HepG2 (cell line): ENCODE results near the gene SLC35F3. TPM values are rescaled to one million over a fixed set of nuclear protein-coding genes. Genes with fewer than 3 reads are reported as not detected.

Source experiments
- ATAC-seq: fragments of 200-7000 bp; cut with Tn5 transposase; 3 replicates; pipeline ENCODE4 v1.9.1; 2020; ENCODE audit warnings: mild to moderate bottlenecking, moderate library complexity
- BruUV-seq: library from RNA; stranded (reverse); fragments of 400-500 nt; replicated peaks from 2 replicates; lab custom pipeline; 2021; lab: Mats Ljungman, UMichigan
- CTCF ChIA-PET: fragments of 300-600 bp; formaldehyde crosslinking; extraction: SDS; loops from one replicate; lab custom pipeline; 2021; ENCODE audit warnings: low total read pairs, inconsistent platforms, low intra/inter-chr PET ratio; lab: Yijun Ruan, JAX
- POLR2A ChIA-PET: fragments of 350-600 bp; sonication (Branson Sonifier 250); formaldehyde crosslinking; loops from one replicate; lab custom pipeline; 2020; ENCODE audit warnings: antibody characterized with exemption, inconsistent platforms; lab: Yijun Ruan, JAX
- DNase-seq: peaks from one replicate; pipeline ENCODE4 v3.0.0-alpha.2; 2015; ENCODE audit warnings: low spot score
- FAIRE-seq: peaks from 3 replicates; lab custom pipeline; 2011; peaks lifted over from hg19 to GRCh38; lab: Jason Lieb, UNC
- H2AFZ ChIP-seq: one replicate; pipeline ENCODE4 v1.6.1; 2011; ENCODE audit warnings: low read length, inconsistent platforms
- H3K27ac ChIP-seq: fragments of 300-600 bp; 3 replicates; pipeline ENCODE4 v1.8.0; 2011; ENCODE audit warnings: mixed run types, mild to moderate bottlenecking, mixed read lengths, low read length, inconsistent platforms; ENCODE audit not compliant: insufficient read depth; ENCODE audit errors: extremely low read length
- H3K27me3 ChIP-seq, 2 experiments: fragments of 200-600 bp in 1 of 2; 2 replicates in 1 of 2; 3 replicates in 1 of 2; pipeline versions ENCODE4 v1.6.0 to v1.8.0; 2011; ENCODE audit warnings: low read length in 2 of 2, mild to moderate bottlenecking in 2 of 2, moderate library complexity in 2 of 2, inconsistent platforms in 1 of 2; ENCODE audit not compliant: insufficient read depth in 2 of 2, control insufficient read depth in 1 of 2
- H3K36me3 ChIP-seq, 2 experiments: fragments of 200-600 bp in 1 of 2; replicated peaks in 1 of 2; 2 replicates in 1 of 2; 3 replicates in 1 of 2; pipeline versions ENCODE4 v1.5.1 to v1.8.0; 2011; ENCODE audit warnings: low read length in 2 of 2, inconsistent platforms in 1 of 2; ENCODE audit not compliant: insufficient read depth in 2 of 2, control insufficient read depth in 1 of 2
- H3K4me1 ChIP-seq: 2 replicates; pipeline ENCODE4 v1.5.1; 2012; ENCODE audit warnings: low read length, inconsistent platforms; ENCODE audit not compliant: insufficient read depth
- H3K4me2 ChIP-seq: 2 replicates; pipeline ENCODE4 v1.6.0; 2011; ENCODE audit warnings: low read depth, low read length, inconsistent platforms
- H3K4me3 ChIP-seq, 3 experiments: fragments of 200-600 bp in 1 of 3; sonication (generic), shearing (Covaris generic) in 1 of 3; replicated peaks in 1 of 3; 2 replicates each; pipeline ENCODE4 v1.5.1; 2011 to 2016; ENCODE audit warnings: low read length in 3 of 3, inconsistent platforms in 2 of 3, low read depth in 2 of 3, mild to moderate bottlenecking in 2 of 3, control low read depth in 1 of 3, mixed read lengths in 1 of 3; ENCODE audit not compliant: insufficient read depth in 1 of 3
- H3K79me2 ChIP-seq: one replicate; pipeline ENCODE4 v1.6.1; 2011; ENCODE audit warnings: low read length, inconsistent platforms; ENCODE audit not compliant: insufficient read depth
- H3K9ac ChIP-seq: 2 replicates; pipeline ENCODE4 v1.6.0; 2011; ENCODE audit warnings: mild to moderate bottlenecking, low read depth, low read length, inconsistent platforms; ENCODE audit not compliant: insufficient read depth
- H3K9me3 ChIP-seq: 2 replicates; pipeline ENCODE4 v1.5.1; 2012; ENCODE audit warnings: mild to moderate bottlenecking, low read length
- H4K20me1 ChIP-seq: 2 replicates; pipeline ENCODE4 v1.6.0; 2011; ENCODE audit warnings: inconsistent platforms, mild to moderate bottlenecking, low read length, moderate library complexity; ENCODE audit not compliant: insufficient read depth
- JUN ChIP-seq: sonication (generic); formaldehyde crosslinking; IDR thresholded peaks from 2 replicates; pipeline ENCODE4 v1.4.0; 2020; ENCODE audit warnings: mild to moderate bottlenecking, missing genetic modification reagents
- NBN ChIP-seq: fragments of 450-650 bp; conservative IDR thresholded peaks from 2 replicates; pipeline ENCODE4 v1.6.1; 2017
- STAT5B ChIP-seq: sonication (generic); formaldehyde crosslinking; IDR thresholded peaks from 2 replicates; pipeline ENCODE4 v1.4.0; 2020; ENCODE audit warnings: missing genetic modification reagents
- WGBS: methylation state at CpG from one replicate; pipeline ENCODE4 v1.1.6; 2017; ENCODE audit warnings: low lambda C conversion rate; 5-methylcytosine and 5-hydroxymethylcytosine counted together
- in situ Hi-C: cut with HindIII; loops from 2 replicates; pipeline ENCODE4 v1.10.0; 2017; ENCODE audit warnings: low pct_unique_long_range_greater_than_20kb; ENCODE audit not compliant: extremely low pct_ligation_motif_present
- intact Hi-C: fragments of 100-400 bp; cut with micrococcal nuclease; formaldehyde crosslinking; loops from one replicate; pipeline ENCODE4 v1.10.0; 2022; ENCODE audit not compliant: unreplicated experiment
- polyA plus RNA-seq, 8 experiments: library from polyadenylated mRNA; depleted of rRNA in 3 of 8; stranded (reverse) in 7 of 8; unstranded in 1 of 8; fragments of >200 nt; fragmentation: Illumina TruSeq in 4 of 8; extraction: Trizol in 4 of 8; gene quantifications; 2 replicates each; pipeline versions ENCODE4 v1.2.1 to v1.2.3, GENCODE V29; 2011 to 2016; ENCODE audit warnings: low read depth in 4 of 8, missing spikeins in 1 of 8, mixed read lengths in 1 of 8; ENCODE audit not compliant: insufficient read depth in 1 of 8
- total RNA-seq, 5 experiments: library from RNA; depleted of rRNA; stranded (reverse); fragments of >200 nt; fragmentation: Illumina TruSeq; extraction: Trizol; gene quantifications; 2 replicates each; pipeline ENCODE4 v1.2.3, GENCODE V29; 2016; ENCODE audit warnings: low read depth in 1 of 5
- TF ChIP-seq, protein P1 (sequence below): sonication (generic); formaldehyde crosslinking; IDR thresholded peaks from one replicate; pipeline ENCODE4 v1.5.1; 2020; ENCODE audit warnings: mild to moderate bottlenecking, missing genetic modification reagents; ENCODE audit errors: not compliant biosample characterization
- TF ChIP-seq, protein P2 (sequence below): sonication (generic); formaldehyde crosslinking; IDR thresholded peaks from 2 replicates; pipeline ENCODE4 v1.4.0; 2020; ENCODE audit warnings: mild to moderate bottlenecking, missing genetic modification reagents, borderline replicate concordance
- TF ChIP-seq, protein P3 (sequence below): sonication (generic); formaldehyde crosslinking; IDR thresholded peaks from 2 replicates; pipeline ENCODE4 v1.5.0; 2020; ENCODE audit warnings: mild to moderate bottlenecking, missing genetic modification reagents, borderline replicate concordance
- TF ChIP-seq, protein P4 (sequence below): sonication (generic); formaldehyde crosslinking; IDR thresholded peaks from 2 replicates; pipeline ENCODE4 v1.5.0; 2020; ENCODE audit warnings: missing genetic modification reagents, mild to moderate bottlenecking, borderline replicate concordance

SLC35F3 gene
- total and polyA plus RNA-seq, 2 of the 13 experiments (the other 11 are each of a cell fraction or from before 2014, with no cell fraction given), result not detected

DNA sequence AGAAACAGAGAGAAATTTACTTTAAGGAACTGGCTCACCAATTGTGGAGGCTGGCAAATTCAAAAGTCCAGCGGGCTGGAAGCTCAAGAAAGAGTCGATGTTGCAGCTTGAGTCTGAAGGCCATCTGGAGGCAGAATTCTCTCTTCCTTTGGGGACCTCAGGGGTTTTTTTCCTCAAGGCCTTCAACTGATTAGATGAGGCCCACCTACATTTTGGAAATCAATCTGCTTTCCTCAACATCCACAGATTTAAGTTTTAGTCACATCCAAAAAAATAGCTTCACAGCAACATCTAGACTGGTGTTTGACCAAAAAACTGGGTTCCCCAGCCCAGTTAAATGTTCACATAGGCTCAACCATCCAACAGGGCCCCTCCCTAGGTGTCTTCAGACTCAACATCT, 114.9 kb downstream of the SLC35F3 start:
- no peak overlapping the region for H3K9ac ChIP-seq
- H4K20me1 ChIP-seq, result no peaks in the 10 kb centered on the region
- 0% methylated on average over 2 of the region's 2 CpGs for WGBS
- no peaks in the 10 kb centered on the region for H3K9me3 ChIP-seq
- intact Hi-C loops (no loop called here), in situ Hi-C loops (no loop called here)
- H3K36me3 ChIP-seq, result no peaks in the 10 kb centered on the region
- no peak for DNase-seq
- POLR2A ChIA-PET, result no interaction called here
- no peaks in the 10 kb centered on the region for H3K27me3 ChIP-seq
- no peak overlapping the region for H3K27ac ChIP-seq
- no peaks in the 10 kb centered on the region for H3K79me2 ChIP-seq
- no peaks in the 10 kb centered on the region for H3K4me1 ChIP-seq
- H3K4me2 ChIP-seq, result no peak overlapping the region
- BruUV-seq, result no TSS peak
- CTCF ChIA-PET, result no interaction called here
- TF ChIP-seq NBN (no peak), JUN (CRISPR knock-in tag) (no peak), STAT5B (CRISPR knock-in tag) (no peak)
- TF ChIP-seq, protein P1, sequence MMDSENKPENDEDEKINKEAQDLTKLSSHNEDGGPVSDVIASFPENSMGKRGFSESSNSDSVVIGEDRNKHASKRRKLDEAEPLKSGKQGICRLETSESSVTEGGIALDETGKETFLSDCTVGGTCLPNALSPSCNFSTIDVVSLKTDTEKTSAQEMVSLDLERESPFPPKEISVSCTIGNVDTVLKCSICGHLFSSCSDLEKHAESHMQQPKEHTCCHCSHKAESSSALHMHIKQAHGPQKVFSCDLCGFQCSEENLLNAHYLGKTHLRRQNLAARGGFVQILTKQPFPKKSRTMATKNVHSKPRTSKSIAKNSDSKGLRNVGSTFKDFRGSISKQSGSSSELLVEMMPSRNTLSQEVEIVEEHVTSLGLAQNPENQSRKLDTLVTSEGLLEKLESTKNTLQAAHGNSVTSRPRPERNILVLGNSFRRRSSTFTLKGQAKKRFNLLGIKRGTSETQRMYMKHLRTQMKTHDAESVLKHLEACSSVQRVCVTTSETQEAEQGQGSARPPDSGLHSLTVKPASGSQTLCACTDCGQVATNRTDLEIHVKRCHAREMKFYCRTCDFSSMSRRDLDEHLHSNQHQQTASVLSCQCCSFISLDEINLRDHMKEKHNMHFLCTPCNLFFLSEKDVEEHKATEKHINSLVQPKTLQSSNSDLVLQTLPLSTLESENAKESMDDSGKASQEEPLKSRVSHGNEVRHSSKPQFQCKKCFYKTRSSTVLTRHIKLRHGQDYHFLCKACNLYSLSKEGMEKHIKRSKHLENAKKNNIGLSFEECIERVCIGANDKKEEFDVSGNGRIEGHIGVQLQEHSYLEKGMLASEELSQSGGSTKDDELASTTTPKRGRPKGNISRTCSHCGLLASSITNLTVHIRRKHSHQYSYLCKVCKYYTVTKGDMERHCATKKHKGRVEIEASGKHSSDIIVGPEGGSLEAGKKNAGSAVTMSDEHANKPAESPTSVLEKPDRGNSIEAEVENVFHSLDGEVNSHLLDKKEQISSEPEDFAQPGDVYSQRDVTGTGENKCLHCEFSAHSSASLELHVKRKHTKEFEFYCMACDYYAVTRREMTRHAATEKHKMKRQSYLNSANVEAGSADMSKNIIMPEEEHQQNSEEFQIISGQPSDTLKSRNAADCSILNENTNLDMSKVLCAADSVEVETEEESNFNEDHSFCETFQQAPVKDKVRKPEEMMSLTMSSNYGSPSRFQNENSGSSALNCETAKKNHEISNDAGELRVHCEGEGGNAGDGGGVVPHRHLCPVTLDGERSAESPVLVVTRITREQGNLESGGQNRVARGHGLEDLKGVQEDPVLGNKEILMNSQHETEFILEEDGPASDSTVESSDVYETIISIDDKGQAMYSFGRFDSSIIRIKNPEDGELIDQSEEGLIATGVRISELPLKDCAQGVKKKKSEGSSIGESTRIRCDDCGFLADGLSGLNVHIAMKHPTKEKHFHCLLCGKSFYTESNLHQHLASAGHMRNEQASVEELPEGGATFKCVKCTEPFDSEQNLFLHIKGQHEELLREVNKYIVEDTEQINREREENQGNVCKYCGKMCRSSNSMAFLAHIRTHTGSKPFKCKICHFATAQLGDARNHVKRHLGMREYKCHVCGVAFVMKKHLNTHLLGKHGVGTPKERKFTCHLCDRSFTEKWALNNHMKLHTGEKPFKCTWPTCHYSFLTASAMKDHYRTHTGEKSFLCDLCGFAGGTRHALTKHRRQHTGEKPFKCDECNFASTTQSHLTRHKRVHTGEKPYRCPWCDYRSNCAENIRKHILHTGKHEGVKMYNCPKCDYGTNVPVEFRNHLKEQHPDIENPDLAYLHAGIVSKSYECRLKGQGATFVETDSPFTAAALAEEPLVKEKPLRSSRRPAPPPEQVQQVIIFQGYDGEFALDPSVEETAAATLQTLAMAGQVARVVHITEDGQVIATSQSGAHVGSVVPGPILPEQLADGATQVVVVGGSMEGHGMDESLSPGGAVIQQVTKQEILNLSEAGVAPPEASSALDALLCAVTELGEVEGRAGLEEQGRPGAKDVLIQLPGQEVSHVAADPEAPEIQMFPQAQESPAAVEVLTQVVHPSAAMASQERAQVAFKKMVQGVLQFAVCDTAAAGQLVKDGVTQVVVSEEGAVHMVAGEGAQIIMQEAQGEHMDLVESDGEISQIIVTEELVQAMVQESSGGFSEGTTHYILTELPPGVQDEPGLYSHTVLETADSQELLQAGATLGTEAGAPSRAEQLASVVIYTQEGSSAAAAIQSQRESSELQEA (CRISPR knock-in tag), result no peak
- TF ChIP-seq, protein P2, sequence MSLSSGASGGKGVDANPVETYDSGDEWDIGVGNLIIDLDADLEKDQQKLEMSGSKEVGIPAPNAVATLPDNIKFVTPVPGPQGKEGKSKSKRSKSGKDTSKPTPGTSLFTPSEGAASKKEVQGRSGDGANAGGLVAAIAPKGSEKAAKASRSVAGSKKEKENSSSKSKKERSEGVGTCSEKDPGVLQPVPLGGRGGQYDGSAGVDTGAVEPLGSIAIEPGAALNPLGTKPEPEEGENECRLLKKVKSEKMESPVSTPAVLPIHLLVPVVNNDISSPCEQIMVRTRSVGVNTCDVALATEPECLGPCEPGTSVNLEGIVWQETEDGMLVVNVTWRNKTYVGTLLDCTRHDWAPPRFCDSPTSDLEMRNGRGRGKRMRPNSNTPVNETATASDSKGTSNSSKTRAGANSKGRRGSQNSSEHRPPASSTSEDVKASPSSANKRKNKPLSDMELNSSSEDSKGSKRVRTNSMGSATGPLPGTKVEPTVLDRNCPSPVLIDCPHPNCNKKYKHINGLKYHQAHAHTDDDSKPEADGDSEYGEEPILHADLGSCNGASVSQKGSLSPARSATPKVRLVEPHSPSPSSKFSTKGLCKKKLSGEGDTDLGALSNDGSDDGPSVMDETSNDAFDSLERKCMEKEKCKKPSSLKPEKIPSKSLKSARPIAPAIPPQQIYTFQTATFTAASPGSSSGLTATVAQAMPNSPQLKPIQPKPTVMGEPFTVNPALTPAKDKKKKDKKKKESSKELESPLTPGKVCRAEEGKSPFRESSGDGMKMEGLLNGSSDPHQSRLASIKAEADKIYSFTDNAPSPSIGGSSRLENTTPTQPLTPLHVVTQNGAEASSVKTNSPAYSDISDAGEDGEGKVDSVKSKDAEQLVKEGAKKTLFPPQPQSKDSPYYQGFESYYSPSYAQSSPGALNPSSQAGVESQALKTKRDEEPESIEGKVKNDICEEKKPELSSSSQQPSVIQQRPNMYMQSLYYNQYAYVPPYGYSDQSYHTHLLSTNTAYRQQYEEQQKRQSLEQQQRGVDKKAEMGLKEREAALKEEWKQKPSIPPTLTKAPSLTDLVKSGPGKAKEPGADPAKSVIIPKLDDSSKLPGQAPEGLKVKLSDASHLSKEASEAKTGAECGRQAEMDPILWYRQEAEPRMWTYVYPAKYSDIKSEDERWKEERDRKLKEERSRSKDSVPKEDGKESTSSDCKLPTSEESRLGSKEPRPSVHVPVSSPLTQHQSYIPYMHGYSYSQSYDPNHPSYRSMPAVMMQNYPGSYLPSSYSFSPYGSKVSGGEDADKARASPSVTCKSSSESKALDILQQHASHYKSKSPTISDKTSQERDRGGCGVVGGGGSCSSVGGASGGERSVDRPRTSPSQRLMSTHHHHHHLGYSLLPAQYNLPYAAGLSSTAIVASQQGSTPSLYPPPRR (CRISPR knock-in tag), result no peak
- TF ChIP-seq, protein P3, sequence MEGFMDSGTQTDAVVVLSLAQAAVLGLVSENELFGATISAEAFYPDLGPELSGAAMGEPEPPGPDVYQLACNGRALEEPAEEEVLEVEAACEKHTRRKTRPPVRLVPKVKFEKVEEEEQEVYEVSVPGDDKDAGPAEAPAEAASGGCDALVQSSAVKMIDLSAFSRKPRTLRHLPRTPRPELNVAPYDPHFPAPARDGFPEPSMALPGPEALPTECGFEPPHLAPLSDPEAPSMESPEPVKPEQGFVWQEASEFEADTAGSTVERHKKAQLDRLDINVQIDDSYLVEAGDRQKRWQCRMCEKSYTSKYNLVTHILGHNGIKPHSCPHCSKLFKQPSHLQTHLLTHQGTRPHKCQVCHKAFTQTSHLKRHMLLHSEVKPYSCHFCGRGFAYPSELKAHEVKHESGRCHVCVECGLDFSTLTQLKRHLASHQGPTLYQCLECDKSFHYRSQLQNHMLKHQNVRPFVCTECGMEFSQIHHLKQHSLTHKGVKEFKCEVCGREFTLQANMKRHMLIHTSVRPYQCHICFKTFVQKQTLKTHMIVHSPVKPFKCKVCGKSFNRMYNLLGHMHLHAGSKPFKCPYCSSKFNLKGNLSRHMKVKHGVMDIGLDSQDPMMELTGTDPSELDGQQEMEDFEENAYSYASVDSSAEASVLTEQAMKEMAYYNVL (CRISPR knock-in tag), result no peak
- TF ChIP-seq, protein P4, sequence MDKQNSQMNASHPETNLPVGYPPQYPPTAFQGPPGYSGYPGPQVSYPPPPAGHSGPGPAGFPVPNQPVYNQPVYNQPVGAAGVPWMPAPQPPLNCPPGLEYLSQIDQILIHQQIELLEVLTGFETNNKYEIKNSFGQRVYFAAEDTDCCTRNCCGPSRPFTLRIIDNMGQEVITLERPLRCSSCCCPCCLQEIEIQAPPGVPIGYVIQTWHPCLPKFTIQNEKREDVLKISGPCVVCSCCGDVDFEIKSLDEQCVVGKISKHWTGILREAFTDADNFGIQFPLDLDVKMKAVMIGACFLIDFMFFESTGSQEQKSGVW (CRISPR knock-in tag), result no peak
- ATAC-seq, result no peak
- no peak overlapping the region for H3K4me3 ChIP-seq
- no peak for FAIRE-seq
- H2AFZ ChIP-seq, result no peak overlapping the region
